ENCODE data around the gene THADA. TPM values are rescaled to one million over a fixed set of nuclear protein-coding genes. Genes with fewer than 3 reads are reported as not detected.

The THADA gene
- total and polyA plus RNA-seq, 2 donors (not counting 3 experiments of a cell fraction or from before 2014, with no cell fraction given), result 22.6 to 25.3 TPM

- no peaks in the 10 kb centered on the region for H3K27me3 ChIP-seq (ENCODE audit: control insufficient read depth in 2 of 2, insufficient read depth in 2 of 2, low read length in 2 of 2)
- no peaks in the 10 kb centered on the region for H3K79me2 ChIP-seq (ENCODE audit: control insufficient read depth, insufficient read depth, low read length)
- H3K36me3 ChIP-seq (ENCODE audit: control insufficient read depth in 2 of 2, extremely low read depth in 1 of 2, insufficient read depth in 2 of 2, low read length in 2 of 2), result no peaks in the 10 kb centered on the region
- no peaks in the 10 kb centered on the region for H3K9me1 ChIP-seq (replicated peaks; ENCODE audit: control insufficient read depth, extremely low read depth, insufficient read depth, low read length)
- H3K4me2 ChIP-seq (ENCODE audit: insufficient read depth, low read length), result no peak overlapping the region
- no peak overlapping the region for H3K27ac ChIP-seq (ENCODE audit: insufficient read depth, low read depth, low read length)
- no peaks in the 10 kb centered on the region for H3K9me3 ChIP-seq (replicated peaks; ENCODE audit: control insufficient read depth, insufficient read depth, low read length)
- H4K20me1 ChIP-seq (replicated peaks; ENCODE audit: control insufficient read depth, extremely low read depth, insufficient read depth, low read length), result no peaks in the 10 kb centered on the region
- ChIA-PET CTCF (interaction anchor here (1.1 to 1.5 kb wide), 2 partner anchors 14 to 35 kb away, joined by 4 to 5 read pairs; no protein-coding TSS in a partner anchor), POLR2A (no interaction called here)
- no peak for FAIRE-seq
- dilution Hi-C loops (cut with MboI; ENCODE audit: extremely low pct_ligation_motif_present, low sequenced_read_pairs) (no loop called here), intact Hi-C loops (cut with micrococcal nuclease) (no loop called here)
- H2AFZ ChIP-seq (ENCODE audit: low read depth, low read length), result no peak overlapping the region
- TF ChIP-seq POLR2A (IDR thresholded peaks at IDR 0.05; ENCODE audit: low read depth, low read length) (no peak), EZH2 (IDR thresholded peaks at IDR 0.05; ENCODE audit: borderline replicate concordance, low read depth, low read length, severe bottlenecking) (no peak), JUN (IDR thresholded peaks at IDR 0.05; ENCODE audit: borderline replicate concordance, insufficient read depth, insufficient read length, low read depth) (no peak)
- DNase-seq (ENCODE audit: low read depth, low spot score), result peak; percentile 83
- no peak overlapping the region for H3K9ac ChIP-seq (replicated peaks; ENCODE audit: extremely low read depth, insufficient read depth, low read length)
- peaks cover 2% of the 10 kb centered on the region for H3K4me1 ChIP-seq (ENCODE audit: control insufficient read depth, extremely low read depth, insufficient read depth, low read length)
- BruUV-seq (replicated peaks), result no TSS peak
- no peak overlapping the region for H3K4me3 ChIP-seq (replicated peaks in 1 of 3; ENCODE audit: insufficient read depth in 1 of 3, low read depth in 1 of 3, low read length in 3 of 3)
Observed at GRCh38 chr2:43519643-43520221, 76.1 kb downstream of the THADA start.

DNA sequence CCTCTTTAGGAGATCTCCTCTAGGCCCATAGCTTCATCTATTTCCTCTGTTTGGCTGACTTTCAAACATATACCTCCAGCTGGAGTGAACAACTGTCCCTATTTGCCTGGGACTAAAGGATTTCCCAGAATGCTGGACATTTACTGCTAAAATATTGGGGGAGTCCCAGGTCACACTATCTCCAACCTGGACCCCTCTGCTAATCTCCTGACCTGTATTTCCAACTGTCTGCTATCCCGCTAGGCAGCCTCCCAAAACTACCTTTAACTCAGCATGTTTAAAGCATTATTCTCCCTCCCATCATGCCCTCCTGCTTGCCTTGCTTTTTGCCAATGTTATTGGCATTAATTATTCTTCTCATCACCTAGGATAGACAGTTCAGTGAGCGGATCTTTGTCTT is 77.1 kb downstream of the THADA start:
- dilution Hi-C loops (cut with MboI; ENCODE audit: extremely low pct_ligation_motif_present, low sequenced_read_pairs) (no loop called here), intact Hi-C loops (cut with micrococcal nuclease) (no loop called here)
- no peak overlapping the region for H2AFZ ChIP-seq (ENCODE audit: low read depth, low read length)
- TF ChIP-seq EZH2 (IDR thresholded peaks at IDR 0.05; ENCODE audit: borderline replicate concordance, low read depth, low read length, severe bottlenecking) (no peak), MAX (IDR thresholded peaks at IDR 0.05; ENCODE audit: insufficient read depth, insufficient read length) (no peak), POLR2A (IDR thresholded peaks at IDR 0.05; ENCODE audit: low read depth, low read length) (no peak), GATA2 (IDR thresholded peaks at IDR 0.05; ENCODE audit: insufficient read depth, insufficient read length, low read depth, low read length) (no peak), MYC (IDR thresholded peaks at IDR 0.05; ENCODE audit: low read depth, low read length) (no peak), FOS (IDR thresholded peaks at IDR 0.05; ENCODE audit: borderline replicate concordance, insufficient read depth, low read length) (no peak), JUN (IDR thresholded peaks at IDR 0.05; ENCODE audit: borderline replicate concordance, insufficient read depth, insufficient read length, low read depth) (no peak), POLR2AphosphoS5 (IDR thresholded peaks at IDR 0.05; ENCODE audit: insufficient read depth, low read depth, low read length) (no peak)
- TF ChIP-seq, protein P1, sequence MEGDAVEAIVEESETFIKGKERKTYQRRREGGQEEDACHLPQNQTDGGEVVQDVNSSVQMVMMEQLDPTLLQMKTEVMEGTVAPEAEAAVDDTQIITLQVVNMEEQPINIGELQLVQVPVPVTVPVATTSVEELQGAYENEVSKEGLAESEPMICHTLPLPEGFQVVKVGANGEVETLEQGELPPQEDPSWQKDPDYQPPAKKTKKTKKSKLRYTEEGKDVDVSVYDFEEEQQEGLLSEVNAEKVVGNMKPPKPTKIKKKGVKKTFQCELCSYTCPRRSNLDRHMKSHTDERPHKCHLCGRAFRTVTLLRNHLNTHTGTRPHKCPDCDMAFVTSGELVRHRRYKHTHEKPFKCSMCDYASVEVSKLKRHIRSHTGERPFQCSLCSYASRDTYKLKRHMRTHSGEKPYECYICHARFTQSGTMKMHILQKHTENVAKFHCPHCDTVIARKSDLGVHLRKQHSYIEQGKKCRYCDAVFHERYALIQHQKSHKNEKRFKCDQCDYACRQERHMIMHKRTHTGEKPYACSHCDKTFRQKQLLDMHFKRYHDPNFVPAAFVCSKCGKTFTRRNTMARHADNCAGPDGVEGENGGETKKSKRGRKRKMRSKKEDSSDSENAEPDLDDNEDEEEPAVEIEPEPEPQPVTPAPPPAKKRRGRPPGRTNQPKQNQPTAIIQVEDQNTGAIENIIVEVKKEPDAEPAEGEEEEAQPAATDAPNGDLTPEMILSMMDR (IDR thresholded peaks at IDR 0.05; ENCODE audit: extremely low read depth in 1 of 2, insufficient read depth in 1 of 2, low read depth in 1 of 2, low read length in 2 of 2), result no peak
- no peaks in the 10 kb centered on the region for H3K9me1 ChIP-seq (replicated peaks; ENCODE audit: control insufficient read depth, extremely low read depth, insufficient read depth, low read length)
- no peak overlapping the region for H3K4me3 ChIP-seq (replicated peaks in 1 of 3; ENCODE audit: insufficient read depth in 1 of 3, low read depth in 1 of 3, low read length in 3 of 3)
- no peak overlapping the region for H3K27ac ChIP-seq (ENCODE audit: insufficient read depth, low read depth, low read length)
- no peak overlapping the region for H3K4me2 ChIP-seq (ENCODE audit: insufficient read depth, low read length)
- BruUV-seq (replicated peaks), result no TSS peak
- ChIA-PET CTCF (interaction anchor here (1.5 kb wide), 1 partner anchor 15 kb away, joined by 5 read pairs; no protein-coding TSS in a partner anchor), POLR2A (interaction anchor here (0.6 kb wide), 1 partner anchor 473 kb away, joined by 5 read pairs; no protein-coding TSS in a partner anchor)
- no peak overlapping the region for H3K9ac ChIP-seq (replicated peaks; ENCODE audit: extremely low read depth, insufficient read depth, low read length)
- FAIRE-seq, result no peak
- no peaks in the 10 kb centered on the region for H3K9me3 ChIP-seq (replicated peaks; ENCODE audit: control insufficient read depth, insufficient read depth, low read length)
- no peak for DNase-seq (ENCODE audit: low read depth, low spot score)
- peaks cover 2% of the 10 kb centered on the region for H3K4me1 ChIP-seq (ENCODE audit: control insufficient read depth, extremely low read depth, insufficient read depth, low read length)
- H3K79me2 ChIP-seq (ENCODE audit: control insufficient read depth, insufficient read depth, low read length), result no peaks in the 10 kb centered on the region
- no peaks in the 10 kb centered on the region for H4K20me1 ChIP-seq (replicated peaks; ENCODE audit: control insufficient read depth, extremely low read depth, insufficient read depth, low read length)
- no peaks in the 10 kb centered on the region for H3K27me3 ChIP-seq (ENCODE audit: control insufficient read depth in 2 of 2, insufficient read depth in 2 of 2, low read length in 2 of 2)
- H3K36me3 ChIP-seq (ENCODE audit: control insufficient read depth in 2 of 2, extremely low read depth in 1 of 2, insufficient read depth in 2 of 2, low read length in 2 of 2), result no peaks in the 10 kb centered on the region

All from endothelial cell of umbilical vein (primary cell).